BE2C (cell line): Measurements from ENCODE around the gene RAD54L. TPM values are rescaled to one million over a fixed set of nuclear protein-coding genes. Genes with fewer than 3 reads are reported as not detected.

ENCODE experiments used
- DNase-seq: peaks from one replicate; pipeline ENCODE4 v3.0.0-alpha.2; 2020
- H3K27me3 ChIP-seq: fragments of 250-450 bp; sonication (Bioruptor Pico); 2 replicates; pipeline ENCODE4 v1.5.1; 2020; ENCODE audit warnings: mild to moderate bottlenecking
- H3K36me3 ChIP-seq: fragments of 250-450 bp; sonication (Bioruptor Pico); 2 replicates; pipeline ENCODE4 v1.5.1; 2020; ENCODE audit warnings: mild to moderate bottlenecking
- H3K4me1 ChIP-seq: fragments of 250-450 bp; sonication (Bioruptor Pico); 2 replicates; pipeline ENCODE4 v1.5.1; 2020
- H3K4me3 ChIP-seq: 2 replicates; pipeline ENCODE4 v1.5.1; 2011; ENCODE audit warnings: low read depth, low read length
- H3K9me3 ChIP-seq: fragments of 250-450 bp; sonication (Bioruptor Pico); 2 replicates; pipeline ENCODE4 v1.5.1; 2020
- polyA plus RNA-seq: library from polyadenylated mRNA; unstranded; fragments of >200 nt; gene quantifications from one replicate; pipeline ENCODE4 v1.2.1, GENCODE V29; 2012; ENCODE audit warnings: low read depth, missing spikeins; ENCODE audit not compliant: insufficient read length, insufficient read depth
- TF ChIP-seq, protein P1 (sequence below): IDR thresholded peaks from 2 replicates; pipeline ENCODE4 v1.5.1; 2012; ENCODE audit warnings: mild to moderate bottlenecking, low read depth, low read length

Gene RAD54L
- 1.2 TPM for polyA plus RNA-seq

DNA sequence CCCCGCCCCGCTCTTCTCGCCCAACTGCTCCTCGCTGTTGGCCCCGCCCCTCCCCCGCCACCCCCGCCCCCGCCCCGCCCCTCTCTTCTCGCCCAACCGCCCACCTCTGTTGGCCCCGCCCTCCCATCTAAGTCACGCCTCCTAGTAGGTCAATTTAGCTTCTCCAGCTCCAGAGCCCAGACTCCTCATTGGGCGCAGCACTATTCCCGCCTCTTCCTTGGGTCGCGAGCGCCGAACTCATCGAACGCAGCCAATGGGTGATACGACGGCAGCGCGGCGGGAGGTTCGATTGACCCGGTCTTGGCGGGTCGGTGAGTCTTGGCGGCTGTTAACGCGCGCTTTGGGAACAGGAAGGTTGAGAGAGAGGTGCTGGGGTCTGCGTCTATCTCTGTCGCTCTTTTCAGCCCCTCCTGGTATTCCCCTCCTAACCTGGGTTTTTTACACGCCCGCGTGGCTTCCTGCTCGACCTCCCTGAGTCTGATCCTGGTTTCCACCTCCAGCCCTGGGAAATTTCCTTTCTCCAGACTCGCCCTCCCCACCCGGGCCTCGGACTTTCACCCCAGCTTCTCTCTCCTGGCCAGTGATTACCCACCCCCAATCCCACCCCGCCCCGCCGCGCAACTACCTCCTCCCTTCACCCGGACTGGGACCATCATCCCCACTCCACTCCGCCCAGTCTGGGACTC is at the start of gene RAD54L:
Gene RAD54L (plus strand): TSS at position 328 of the 686 bp plus-strand sequence. CDS start 643 bp downstream, outside the sequence.
- DNase-seq: peak; percentile 94
- peak within 1 kb of the TSS; percentile 74 for H3K4me3 ChIP-seq
- H3K9me3 ChIP-seq: no peaks in the 10 kb centered on the region
- H3K36me3 ChIP-seq: no peaks in the 10 kb centered on the region; the same call in 1 of the 2 replicates
- TF ChIP-seq, protein P1, sequence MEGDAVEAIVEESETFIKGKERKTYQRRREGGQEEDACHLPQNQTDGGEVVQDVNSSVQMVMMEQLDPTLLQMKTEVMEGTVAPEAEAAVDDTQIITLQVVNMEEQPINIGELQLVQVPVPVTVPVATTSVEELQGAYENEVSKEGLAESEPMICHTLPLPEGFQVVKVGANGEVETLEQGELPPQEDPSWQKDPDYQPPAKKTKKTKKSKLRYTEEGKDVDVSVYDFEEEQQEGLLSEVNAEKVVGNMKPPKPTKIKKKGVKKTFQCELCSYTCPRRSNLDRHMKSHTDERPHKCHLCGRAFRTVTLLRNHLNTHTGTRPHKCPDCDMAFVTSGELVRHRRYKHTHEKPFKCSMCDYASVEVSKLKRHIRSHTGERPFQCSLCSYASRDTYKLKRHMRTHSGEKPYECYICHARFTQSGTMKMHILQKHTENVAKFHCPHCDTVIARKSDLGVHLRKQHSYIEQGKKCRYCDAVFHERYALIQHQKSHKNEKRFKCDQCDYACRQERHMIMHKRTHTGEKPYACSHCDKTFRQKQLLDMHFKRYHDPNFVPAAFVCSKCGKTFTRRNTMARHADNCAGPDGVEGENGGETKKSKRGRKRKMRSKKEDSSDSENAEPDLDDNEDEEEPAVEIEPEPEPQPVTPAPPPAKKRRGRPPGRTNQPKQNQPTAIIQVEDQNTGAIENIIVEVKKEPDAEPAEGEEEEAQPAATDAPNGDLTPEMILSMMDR: no peak
- H3K4me1 ChIP-seq: no peaks in the 10 kb centered on the region
- H3K27me3 ChIP-seq: no peaks in the 10 kb centered on the region

- no peaks in the 10 kb centered on the region for H3K9me3 ChIP-seq
- H3K4me3 ChIP-seq: peak within 1 kb of the TSS; percentile 72
- TF ChIP-seq, protein P1: no peak
- H3K36me3 ChIP-seq: no peaks in the 10 kb centered on the region
- peak; percentile 59 for DNase-seq
- H3K4me1 ChIP-seq: no peaks in the 10 kb centered on the region
- H3K27me3 ChIP-seq: no peaks in the 10 kb centered on the region
Measured at GRCh38 chr1:46197964-46198811, 49.4 kb upstream of the RAD54L start, which contains the start of gene POMGNT1. Gene POMGNT1 (minus strand): TSS chr1:46198434. CDS start chr1:46197821, 613 bp downstream.

- Histone ChIP-seq H3K4me1 (no peaks in the 10 kb centered on the region), H3K4me3 (no peak overlapping the region), H3K9me3 (no peaks in the 10 kb centered on the region), H3K27me3 (no peaks in the 10 kb centered on the region), H3K36me3 (no peaks in the 10 kb centered on the region)
- DNase-seq: no peak
- TF ChIP-seq, protein P1: no peak
Measured at GRCh38 chr1:46199233-46199749, 48.3 kb upstream of the RAD54L start.

- Histone ChIP-seq H3K4me1 (no peaks in the 10 kb centered on the region), H3K36me3 (no peaks in the 10 kb centered on the region), H3K4me3 (peak overlapping the region; percentile 70), H3K27me3 (no peaks in the 10 kb centered on the region), H3K9me3 (no peaks in the 10 kb centered on the region)
- DNase-seq: no peak
- TF ChIP-seq, protein P1: no peak
Measured at GRCh38 chr1:46203738-46204405, 43.7 kb upstream of the RAD54L start.

DNA sequence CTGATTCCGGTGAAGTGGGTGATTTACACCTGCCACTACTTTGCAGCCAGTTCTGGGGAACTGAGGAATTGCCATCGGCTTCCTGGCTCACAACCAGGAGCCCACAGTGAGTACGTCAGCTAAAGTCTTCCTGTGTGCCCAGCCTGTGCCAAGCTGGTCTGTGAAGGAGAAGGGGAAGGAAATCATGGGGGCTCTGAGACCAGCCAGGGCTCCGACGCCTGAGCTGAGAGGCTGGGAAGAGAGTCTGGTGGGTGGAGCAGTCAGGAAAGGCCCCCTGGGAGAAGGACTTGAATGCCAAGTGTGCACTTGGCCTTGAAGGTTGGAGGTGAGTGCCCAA is 43.2 kb upstream of the RAD54L start:
- no peaks in the 10 kb centered on the region for H3K27me3 ChIP-seq
- DNase-seq: no peak
- no peaks in the 10 kb centered on the region for H3K4me1 ChIP-seq
- TF ChIP-seq, protein P1: no peak
- no peaks in the 10 kb centered on the region for H3K36me3 ChIP-seq
- no peaks in the 10 kb centered on the region for H3K9me3 ChIP-seq
- no peak overlapping the region for H3K4me3 ChIP-seq
